ENCODE data around the gene MAP3K6.

The MAP3K6 gene

DNA sequence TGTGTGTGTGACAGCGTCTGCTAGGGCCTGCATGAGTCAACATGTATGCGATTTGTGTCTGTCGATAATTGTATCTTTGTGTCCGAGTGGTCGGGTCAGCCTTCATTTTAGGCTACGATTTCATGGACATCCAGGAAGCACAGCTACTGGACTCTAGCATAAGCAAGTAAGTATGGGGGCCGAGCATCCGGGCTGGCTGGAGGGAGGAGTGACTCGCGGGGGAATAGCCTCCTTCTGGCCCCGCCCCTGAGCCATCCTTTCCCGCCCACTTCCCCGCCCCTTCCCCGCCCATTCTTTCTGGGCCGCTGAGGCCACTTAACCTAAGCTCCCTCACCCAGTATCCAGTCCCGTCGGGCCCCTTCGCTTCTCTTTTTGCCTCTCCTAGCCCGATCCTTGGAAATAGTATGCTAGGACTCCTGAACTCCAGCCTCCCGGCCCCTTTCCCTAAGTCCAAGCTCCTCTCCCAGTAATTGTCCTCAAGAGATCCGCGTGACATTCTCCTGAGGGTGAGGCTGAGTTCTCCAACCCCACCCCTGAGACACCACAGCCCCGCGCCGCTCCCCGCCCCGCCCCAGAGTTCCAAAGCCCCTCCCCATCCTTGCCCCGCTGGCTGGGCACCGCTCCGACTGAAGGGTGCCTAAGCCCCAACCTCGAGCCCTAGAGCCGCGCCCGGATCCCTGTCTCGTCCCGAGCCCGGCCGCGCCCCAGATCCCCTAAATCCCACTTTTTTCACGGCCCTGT, 1.2 kb downstream of the MAP3K6 start:
- Histone ChIP-seq H3F3A (ENCODE audit: insufficient read depth, low read length) (peaks cover 3% of the 10 kb centered on the region; the same call in 1 of the 2 replicates), H3K9me3 (replicated peaks; ENCODE audit: insufficient read depth, low read length) (no peaks in the 10 kb centered on the region), H3K9me2 (replicated peaks; ENCODE audit: insufficient read depth, low read length) (no peaks in the 10 kb centered on the region), H3K9ac (ENCODE audit: low read length) (peak overlapping the region; percentile 46; the same call in 1 of the 2 replicates), H2AFZ (ENCODE audit: low read length) (peak overlapping the region; percentile 95), H3K36me3 (replicated peaks; ENCODE audit: insufficient read depth, low read length) (no peaks in the 10 kb centered on the region), H3K79me2 (ENCODE audit: low read length) (no peaks in the 10 kb centered on the region), H4K20me1 (ENCODE audit: insufficient read depth, low read length) (no peaks in the 10 kb centered on the region), H3K27ac (ENCODE audit: low read length) (no peak overlapping the region), H3K4me1 (ENCODE audit: low read length) (peaks cover 8% of the 10 kb centered on the region), H3K4me2 (ENCODE audit: low read depth, low read length) (peak overlapping the region; percentile 99), H3K27me3 (replicated peaks; ENCODE audit: insufficient read depth, low read length) (no peaks in the 10 kb centered on the region), H3K4me3 (ENCODE audit: low read length) (peak overlapping the region; percentile 79)
- peak; percentile 73 for DNase-seq
- TF ChIP-seq EZH2phosphoT487 (IDR thresholded peaks at IDR 0.05; ENCODE audit: low read length) (no peak), EZH2 (optimal IDR thresholded peaks at IDR 0.05; ENCODE audit: low read depth, low read length) (no peak)
- TF ChIP-seq, protein P1, sequence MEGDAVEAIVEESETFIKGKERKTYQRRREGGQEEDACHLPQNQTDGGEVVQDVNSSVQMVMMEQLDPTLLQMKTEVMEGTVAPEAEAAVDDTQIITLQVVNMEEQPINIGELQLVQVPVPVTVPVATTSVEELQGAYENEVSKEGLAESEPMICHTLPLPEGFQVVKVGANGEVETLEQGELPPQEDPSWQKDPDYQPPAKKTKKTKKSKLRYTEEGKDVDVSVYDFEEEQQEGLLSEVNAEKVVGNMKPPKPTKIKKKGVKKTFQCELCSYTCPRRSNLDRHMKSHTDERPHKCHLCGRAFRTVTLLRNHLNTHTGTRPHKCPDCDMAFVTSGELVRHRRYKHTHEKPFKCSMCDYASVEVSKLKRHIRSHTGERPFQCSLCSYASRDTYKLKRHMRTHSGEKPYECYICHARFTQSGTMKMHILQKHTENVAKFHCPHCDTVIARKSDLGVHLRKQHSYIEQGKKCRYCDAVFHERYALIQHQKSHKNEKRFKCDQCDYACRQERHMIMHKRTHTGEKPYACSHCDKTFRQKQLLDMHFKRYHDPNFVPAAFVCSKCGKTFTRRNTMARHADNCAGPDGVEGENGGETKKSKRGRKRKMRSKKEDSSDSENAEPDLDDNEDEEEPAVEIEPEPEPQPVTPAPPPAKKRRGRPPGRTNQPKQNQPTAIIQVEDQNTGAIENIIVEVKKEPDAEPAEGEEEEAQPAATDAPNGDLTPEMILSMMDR (IDR thresholded peaks at IDR 0.05; ENCODE audit: low read length), result no peak

DNA sequence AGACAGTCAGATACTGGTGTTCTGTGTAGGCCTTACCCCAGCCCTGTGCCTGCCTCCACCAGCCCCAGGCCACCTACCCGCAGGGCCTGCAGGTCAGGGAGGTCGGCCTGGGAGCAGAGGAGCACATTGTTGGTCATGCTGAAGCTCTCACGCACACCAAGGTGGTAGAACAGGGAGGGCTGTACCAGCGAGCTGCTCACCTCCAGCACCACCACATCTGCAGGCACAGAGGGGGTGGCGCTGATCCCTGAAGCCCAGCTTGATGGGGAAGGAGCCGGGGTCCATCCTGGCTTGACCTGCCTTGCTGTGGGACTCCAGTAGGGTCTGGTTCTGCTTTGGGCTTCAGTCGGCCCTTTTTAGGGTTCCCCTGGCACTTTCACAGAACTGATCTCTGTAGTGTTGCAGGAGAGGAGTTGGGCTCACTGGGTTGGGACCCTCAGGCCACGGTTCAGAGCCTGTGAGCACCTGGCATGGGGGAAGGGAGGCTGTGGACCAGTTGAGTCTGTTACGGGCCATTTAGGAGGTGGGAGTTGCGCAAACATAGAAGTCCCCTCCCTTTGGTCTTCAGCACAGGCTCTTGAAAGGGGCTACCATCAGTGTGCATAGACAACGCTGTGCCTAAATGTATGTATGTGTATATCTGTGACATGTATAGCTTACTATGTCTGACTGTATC, 1.9 kb downstream of the MAP3K6 start:
- Histone ChIP-seq H3K27me3 (replicated peaks; ENCODE audit: insufficient read depth, low read length) (0 out of 2 replicates have a peak, but pooled peaks cover under 1% of the 10 kb centered on the region), H3K9ac (ENCODE audit: low read length) (no peak overlapping the region), H4K20me1 (ENCODE audit: insufficient read depth, low read length) (no peaks in the 10 kb centered on the region), H3K4me2 (ENCODE audit: low read depth, low read length) (peak overlapping the region; percentile 99), H3K36me3 (replicated peaks; ENCODE audit: insufficient read depth, low read length) (no peaks in the 10 kb centered on the region), H3K9me2 (replicated peaks; ENCODE audit: insufficient read depth, low read length) (no peaks in the 10 kb centered on the region), H3K79me2 (ENCODE audit: low read length) (no peaks in the 10 kb centered on the region), H2AFZ (ENCODE audit: low read length) (peak overlapping the region; percentile 95), H3K9me3 (replicated peaks; ENCODE audit: insufficient read depth, low read length) (no peaks in the 10 kb centered on the region), H3K27ac (ENCODE audit: low read length) (no peak overlapping the region), H3F3A (ENCODE audit: insufficient read depth, low read length) (peaks cover 3% of the 10 kb centered on the region; the same call in 1 of the 2 replicates), H3K4me3 (ENCODE audit: low read length) (peak overlapping the region; percentile 45), H3K4me1 (ENCODE audit: low read length) (peaks cover 8% of the 10 kb centered on the region)
- no peak for TF ChIP-seq EZH2phosphoT487 (IDR thresholded peaks at IDR 0.05; ENCODE audit: low read length)
- TF ChIP-seq EZH2 (optimal IDR thresholded peaks at IDR 0.05; ENCODE audit: low read depth, low read length), result no peak
- TF ChIP-seq, protein P1 (IDR thresholded peaks at IDR 0.05; ENCODE audit: low read length), result no peak
- no peak for DNase-seq

DNA sequence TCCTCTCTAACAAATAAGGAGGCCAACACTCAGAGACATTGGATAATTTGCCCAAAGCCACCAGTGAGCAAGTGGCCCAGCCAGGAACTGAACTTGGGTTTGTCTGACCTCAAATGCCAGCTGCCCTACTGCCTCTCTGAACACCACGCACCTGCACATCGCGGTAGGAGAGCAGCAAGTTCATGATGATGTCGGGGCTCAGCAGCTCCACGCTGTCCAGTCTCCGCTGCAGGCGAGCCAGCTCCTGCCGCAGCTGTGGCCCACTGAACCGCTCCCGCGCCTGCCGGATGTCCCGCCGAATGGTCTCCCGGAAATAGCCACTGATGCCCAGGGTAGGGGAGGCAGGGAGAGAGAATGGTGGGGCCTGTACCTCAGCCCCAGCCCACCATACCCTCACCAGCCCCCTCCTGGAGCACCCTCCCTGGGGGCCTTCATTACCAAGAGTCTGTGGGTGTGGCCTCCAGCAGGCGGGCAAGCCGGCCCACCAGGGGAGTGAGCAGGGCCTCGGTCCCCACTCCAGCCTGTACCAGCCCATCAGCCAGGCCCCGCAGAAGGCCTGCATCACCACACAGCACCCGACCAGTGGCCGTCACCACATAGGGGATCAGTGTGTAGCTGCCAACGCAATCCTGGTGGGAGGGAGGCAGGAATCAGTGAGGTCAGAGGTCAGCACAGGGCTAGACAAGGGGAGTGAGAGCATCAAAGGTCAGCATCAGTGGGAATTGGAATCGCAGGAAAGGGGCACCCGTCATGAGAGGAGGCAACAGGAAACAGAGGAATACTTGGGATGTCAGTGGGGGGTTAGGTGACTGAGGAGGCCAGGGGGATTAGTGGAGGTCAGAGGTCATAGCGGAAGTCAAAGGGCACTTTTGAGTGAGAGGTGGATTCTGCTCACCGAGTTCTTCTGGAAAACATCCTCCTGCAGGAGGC, 2.7 kb downstream of the MAP3K6 start:
- Histone ChIP-seq H3K27ac (ENCODE audit: low read length) (no peak overlapping the region), H3K27me3 (replicated peaks; ENCODE audit: insufficient read depth, low read length) (peaks cover 8% of the 10 kb centered on the region; the same call in 1 of the 2 replicates), H3K9me2 (replicated peaks; ENCODE audit: insufficient read depth, low read length) (no peaks in the 10 kb centered on the region), H3K9ac (ENCODE audit: low read length) (no peak overlapping the region), H2AFZ (ENCODE audit: low read length) (no peak overlapping the region), H3F3A (ENCODE audit: insufficient read depth, low read length) (peaks cover 3% of the 10 kb centered on the region; the same call in 1 of the 2 replicates), H3K36me3 (replicated peaks; ENCODE audit: insufficient read depth, low read length) (no peaks in the 10 kb centered on the region), H3K4me2 (ENCODE audit: low read depth, low read length) (no peak overlapping the region), H3K79me2 (ENCODE audit: low read length) (no peaks in the 10 kb centered on the region), H3K9me3 (replicated peaks; ENCODE audit: insufficient read depth, low read length) (no peaks in the 10 kb centered on the region), H3K4me3 (ENCODE audit: low read length) (no peak overlapping the region), H3K4me1 (ENCODE audit: low read length) (peaks cover 8% of the 10 kb centered on the region), H4K20me1 (ENCODE audit: insufficient read depth, low read length) (no peaks in the 10 kb centered on the region)
- no peak for DNase-seq
- TF ChIP-seq, protein P1 (IDR thresholded peaks at IDR 0.05; ENCODE audit: low read length), result no peak
- no peak for TF ChIP-seq EZH2phosphoT487 (IDR thresholded peaks at IDR 0.05; ENCODE audit: low read length)
- TF ChIP-seq EZH2 (optimal IDR thresholded peaks at IDR 0.05; ENCODE audit: low read depth, low read length), result no peak

All from MM.1S (cell line).